Liver (tissue), 3 donors: Measurements from ENCODE around the gene DNAAF1.

Source experiments
- ATF3 ChIP-seq: IDR thresholded peaks from 2 replicates; pipeline ENCODE4 v1.6.1; 2016; ENCODE audit warnings: antibody characterized with exemption
- CTCF ChIP-seq: fragments of 150-350 bp; IDR thresholded peaks from 2 replicates; pipeline ENCODE4 v1.5.1; 2017; ENCODE audit warnings: improper control_type of control experiment, low read depth, low read length; ENCODE audit not compliant: missing input control
- FOXA1 ChIP-seq: IDR thresholded peaks from 2 replicates; pipeline ENCODE4 v1.6.1; 2016; ENCODE audit warnings: antibody characterized with exemption
- GABPA ChIP-seq, 2 donors: IDR thresholded peaks in 1 of 2; conservative IDR thresholded peaks in 1 of 2; 2 replicates each; pipeline ENCODE4 v1.6.1; 2016; ENCODE audit warnings: antibody characterized with exemption in 2 of 2, mild to moderate bottlenecking in 1 of 2, moderate library complexity in 1 of 2
- HNF4A ChIP-seq, 2 donors: conservative IDR thresholded peaks; 2 replicates each; pipeline ENCODE4 v1.6.1; 2016; ENCODE audit warnings: antibody characterized with exemption in 2 of 2, mild to moderate bottlenecking in 2 of 2
- JUND ChIP-seq, 2 donors: IDR thresholded peaks; 2 replicates each; pipeline ENCODE4 v1.6.1; 2016; ENCODE audit warnings: antibody characterized with exemption in 2 of 2
- RAD21 ChIP-seq, 2 donors: IDR thresholded peaks; 2 replicates each; pipeline ENCODE4 v1.6.1; 2016; ENCODE audit warnings: antibody characterized with exemption in 2 of 2, mild to moderate bottlenecking in 2 of 2
- REST ChIP-seq: IDR thresholded peaks from 2 replicates; pipeline ENCODE4 v1.6.1; 2016; ENCODE audit warnings: antibody characterized with exemption, mild to moderate bottlenecking
- SP1 ChIP-seq: IDR thresholded peaks from 2 replicates; pipeline ENCODE4 v1.6.1; 2018; ENCODE audit warnings: antibody characterized with exemption, mild to moderate bottlenecking
- TAF1 ChIP-seq: conservative IDR thresholded peaks from 2 replicates; pipeline ENCODE4 v1.6.1; 2016; ENCODE audit warnings: antibody characterized with exemption, mild to moderate bottlenecking
- YY1 ChIP-seq: IDR thresholded peaks from 2 replicates; pipeline ENCODE4 v1.6.1; 2016; ENCODE audit warnings: antibody characterized with exemption, mild to moderate bottlenecking
- ZBTB33 ChIP-seq: IDR thresholded peaks from 2 replicates; pipeline ENCODE4 v1.6.1; 2016; ENCODE audit warnings: antibody characterized with exemption
- donor health status: healthy.
- donor health status: healthy.

GRCh38 chr16:84121007-84121406 is 24.1 kb upstream of the DNAAF1 start:
- TF ChIP-seq CTCF (no peak), SP1 (no peak), HNF4A (conservative IDR thresholded peaks at IDR 0.05) (no peak), ATF3 (no peak), ZBTB33 (no peak), REST (no peak), TAF1 (no peak), FOXA1 (no peak), RAD21 (IDR thresholded peaks at IDR 0.05) (no peak), YY1 (no peak), GABPA (IDR thresholded peaks at IDR 0.05 in 1 of 2, conservative IDR thresholded peaks at IDR 0.05 in 1 of 2) (no peak), JUND (IDR thresholded peaks at IDR 0.05) (no peak)
